ENCODE results near the gene TOB1.

DNA sequence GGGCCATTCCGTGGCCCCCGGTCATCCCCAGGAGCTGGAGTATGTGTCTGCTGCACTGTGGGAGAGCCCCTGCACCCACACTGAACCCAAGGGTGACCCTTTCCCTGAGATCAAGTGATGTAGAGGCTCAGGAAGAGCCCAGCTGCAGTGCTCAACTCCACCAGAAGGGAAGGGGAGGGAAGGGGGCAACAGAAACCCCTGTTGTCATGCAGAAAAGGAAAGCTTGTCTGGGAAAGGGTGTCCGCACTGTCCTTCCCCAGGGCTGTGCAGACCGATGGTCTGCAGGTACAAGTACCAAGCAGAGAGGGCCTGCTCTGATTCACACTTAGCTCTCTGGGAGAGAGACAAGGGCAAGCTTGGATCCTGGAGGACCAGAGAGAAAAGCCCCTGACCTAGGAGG, 45.7 kb upstream of the TOB1 start:
- TF ChIP-seq, protein P1, sequence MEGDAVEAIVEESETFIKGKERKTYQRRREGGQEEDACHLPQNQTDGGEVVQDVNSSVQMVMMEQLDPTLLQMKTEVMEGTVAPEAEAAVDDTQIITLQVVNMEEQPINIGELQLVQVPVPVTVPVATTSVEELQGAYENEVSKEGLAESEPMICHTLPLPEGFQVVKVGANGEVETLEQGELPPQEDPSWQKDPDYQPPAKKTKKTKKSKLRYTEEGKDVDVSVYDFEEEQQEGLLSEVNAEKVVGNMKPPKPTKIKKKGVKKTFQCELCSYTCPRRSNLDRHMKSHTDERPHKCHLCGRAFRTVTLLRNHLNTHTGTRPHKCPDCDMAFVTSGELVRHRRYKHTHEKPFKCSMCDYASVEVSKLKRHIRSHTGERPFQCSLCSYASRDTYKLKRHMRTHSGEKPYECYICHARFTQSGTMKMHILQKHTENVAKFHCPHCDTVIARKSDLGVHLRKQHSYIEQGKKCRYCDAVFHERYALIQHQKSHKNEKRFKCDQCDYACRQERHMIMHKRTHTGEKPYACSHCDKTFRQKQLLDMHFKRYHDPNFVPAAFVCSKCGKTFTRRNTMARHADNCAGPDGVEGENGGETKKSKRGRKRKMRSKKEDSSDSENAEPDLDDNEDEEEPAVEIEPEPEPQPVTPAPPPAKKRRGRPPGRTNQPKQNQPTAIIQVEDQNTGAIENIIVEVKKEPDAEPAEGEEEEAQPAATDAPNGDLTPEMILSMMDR (conservative IDR thresholded peaks at IDR 0.05; ENCODE audit: low read depth, low read length), result no peak
- TF ChIP-seq EZH2 (IDR thresholded peaks at IDR 0.05; ENCODE audit: borderline replicate concordance, low read depth, low read length, poor library complexity, severe bottlenecking), result no peak

Data from A673 (cell line).